H1 (cell line): ENCODE measurements around the gene SEL1L3.

Source experiments
- EP300 ChIP-seq, 2 experiments: IDR thresholded peaks; 1 replicate in 1 of 2; 2 replicates in 1 of 2; pipeline ENCODE4 v1.6.1; 2011 to 2012; ENCODE audit warnings: low read depth in 2 of 2, low read length in 2 of 2, mild to moderate bottlenecking in 2 of 2, borderline replicate concordance in 1 of 2, inconsistent platforms in 1 of 2, moderate library complexity in 1 of 2
- EZH2 ChIP-seq: fragments of 200-600 bp; sonication (generic); IDR thresholded peaks from 2 replicates; pipeline ENCODE4 v1.7.1; 2012; ENCODE audit warnings: low read depth, mild to moderate bottlenecking, moderate library complexity, low read length, inconsistent platforms; ENCODE audit not compliant: severe bottlenecking
- HDAC6 ChIP-seq: IDR thresholded peaks from one replicate; pipeline ENCODE4 v1.7.1; 2012; ENCODE audit warnings: low read depth, mild to moderate bottlenecking, inconsistent platforms, low read length, moderate library complexity
- JUN ChIP-seq: IDR thresholded peaks from 2 replicates; pipeline ENCODE4 v1.6.1; 2011; ENCODE audit warnings: low read depth, mild to moderate bottlenecking, improper control_type of control experiment, low read length
- JUND ChIP-seq: IDR thresholded peaks from 2 replicates; pipeline ENCODE4 v1.6.1; 2011; ENCODE audit warnings: mild to moderate bottlenecking, improper control_type of control experiment, low read length
- RFX5 ChIP-seq: IDR thresholded peaks from 2 replicates; pipeline ENCODE4 v1.6.1; 2011; ENCODE audit warnings: low read depth, low read length, improper control_type of control experiment, borderline replicate concordance
- RXRA ChIP-seq: IDR thresholded peaks from 2 replicates; pipeline ENCODE4 v1.6.1; 2011; ENCODE audit warnings: low read depth, mild to moderate bottlenecking, low read length, moderate library complexity; ENCODE audit not compliant: insufficient read depth
- SIN3A ChIP-seq, 2 experiments: IDR thresholded peaks in 1 of 2; conservative IDR thresholded peaks in 1 of 2; 2 replicates each; pipeline ENCODE4 v1.6.1; 2011 to 2012; ENCODE audit warnings: low read length in 2 of 2, improper control_type of control experiment in 1 of 2, low read depth in 1 of 2, mild to moderate bottlenecking in 1 of 2
- TAF1 ChIP-seq: IDR thresholded peaks from 2 replicates; pipeline ENCODE4 v1.6.1; 2011; ENCODE audit warnings: mild to moderate bottlenecking, low read depth, low read length
- TF ChIP-seq, protein P1 (sequence below): IDR thresholded peaks from 2 replicates; pipeline ENCODE4 v1.6.1; 2011; ENCODE audit warnings: low read depth, mild to moderate bottlenecking, low read length; ENCODE audit not compliant: insufficient read depth
- TF ChIP-seq, protein P2 (sequence below), 3 experiments: IDR thresholded peaks; 1 replicate in 2 of 3; 2 replicates in 1 of 3; pipeline versions ENCODE4 v1.5.1 to v1.6.1; 2011; ENCODE audit warnings: low read length in 3 of 3, mild to moderate bottlenecking in 3 of 3, inconsistent platforms in 2 of 3, low read depth in 1 of 3, moderate library complexity in 1 of 3; ENCODE audit not compliant: insufficient read depth in 1 of 3; ENCODE audit errors: control extremely low read depth in 1 of 3
- TF ChIP-seq, protein P3 (sequence below): IDR thresholded peaks from 2 replicates; pipeline ENCODE4 v1.6.1; 2012; ENCODE audit warnings: inconsistent platforms

DNA sequence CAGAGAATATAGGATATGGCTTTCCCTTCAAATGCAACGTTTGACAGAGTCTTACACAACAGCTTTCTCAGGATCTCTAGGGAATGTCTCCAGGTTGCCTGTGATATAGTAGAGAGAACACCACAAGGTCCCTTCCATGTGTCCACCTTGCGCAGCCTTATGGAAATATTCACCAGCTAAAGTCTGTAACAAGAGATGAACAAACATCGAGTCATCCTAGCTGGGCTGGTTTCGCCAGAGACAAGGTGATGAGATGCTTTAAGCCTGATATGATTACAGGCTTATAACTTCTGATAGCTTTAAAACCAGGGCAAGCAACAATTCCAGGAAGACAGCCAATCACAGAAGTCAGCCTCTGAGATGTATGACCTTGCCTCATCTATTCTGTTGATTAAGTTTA lies 83.8 kb downstream of the SEL1L3 start:
- TF ChIP-seq, protein P1, sequence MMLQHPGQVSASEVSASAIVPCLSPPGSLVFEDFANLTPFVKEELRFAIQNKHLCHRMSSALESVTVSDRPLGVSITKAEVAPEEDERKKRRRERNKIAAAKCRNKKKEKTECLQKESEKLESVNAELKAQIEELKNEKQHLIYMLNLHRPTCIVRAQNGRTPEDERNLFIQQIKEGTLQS = no peak
- TF ChIP-seq, protein P2, sequence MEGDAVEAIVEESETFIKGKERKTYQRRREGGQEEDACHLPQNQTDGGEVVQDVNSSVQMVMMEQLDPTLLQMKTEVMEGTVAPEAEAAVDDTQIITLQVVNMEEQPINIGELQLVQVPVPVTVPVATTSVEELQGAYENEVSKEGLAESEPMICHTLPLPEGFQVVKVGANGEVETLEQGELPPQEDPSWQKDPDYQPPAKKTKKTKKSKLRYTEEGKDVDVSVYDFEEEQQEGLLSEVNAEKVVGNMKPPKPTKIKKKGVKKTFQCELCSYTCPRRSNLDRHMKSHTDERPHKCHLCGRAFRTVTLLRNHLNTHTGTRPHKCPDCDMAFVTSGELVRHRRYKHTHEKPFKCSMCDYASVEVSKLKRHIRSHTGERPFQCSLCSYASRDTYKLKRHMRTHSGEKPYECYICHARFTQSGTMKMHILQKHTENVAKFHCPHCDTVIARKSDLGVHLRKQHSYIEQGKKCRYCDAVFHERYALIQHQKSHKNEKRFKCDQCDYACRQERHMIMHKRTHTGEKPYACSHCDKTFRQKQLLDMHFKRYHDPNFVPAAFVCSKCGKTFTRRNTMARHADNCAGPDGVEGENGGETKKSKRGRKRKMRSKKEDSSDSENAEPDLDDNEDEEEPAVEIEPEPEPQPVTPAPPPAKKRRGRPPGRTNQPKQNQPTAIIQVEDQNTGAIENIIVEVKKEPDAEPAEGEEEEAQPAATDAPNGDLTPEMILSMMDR (IDR thresholded peaks at IDR 0.05; ENCODE audit: control extremely low read depth in 1 of 3, insufficient read depth in 1 of 3, low read depth in 1 of 3, low read length in 3 of 3) = no peak
- TF ChIP-seq JUN = no peak
- TF ChIP-seq TAF1 = no peak
- TF ChIP-seq RFX5 = no peak
- no peak for TF ChIP-seq HDAC6
- TF ChIP-seq SIN3A (conservative IDR thresholded peaks at IDR 0.05 in 1 of 2, IDR thresholded peaks at IDR 0.05 in 1 of 2; ENCODE audit: low read depth in 1 of 2, low read length in 2 of 2) = no peak
- TF ChIP-seq RXRA = no peak
- TF ChIP-seq, protein P3, sequence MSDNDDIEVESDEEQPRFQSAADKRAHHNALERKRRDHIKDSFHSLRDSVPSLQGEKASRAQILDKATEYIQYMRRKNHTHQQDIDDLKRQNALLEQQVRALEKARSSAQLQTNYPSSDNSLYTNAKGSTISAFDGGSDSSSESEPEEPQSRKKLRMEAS = no peak
- TF ChIP-seq EP300 (IDR thresholded peaks at IDR 0.05; ENCODE audit: borderline replicate concordance in 1 of 2, low read depth in 2 of 2, low read length in 2 of 2) = no peak
- TF ChIP-seq JUND = no peak
- TF ChIP-seq EZH2 = no peak
